ENCODE measurements around the gene RRP1. TPM values are rescaled to one million over a fixed set of nuclear protein-coding genes. Genes with fewer than 3 reads are reported as not detected.
A peak's percentile ranks its signal among the peaks of the same experiment; 100 is the strongest.

RRP1 gene
- 29.0 TPM for polyA plus RNA-seq (ENCODE audit: insufficient read length)
- long read RNA-seq, donor 1, transcript RRP1-207 (13 exons, 3,022 nt) = major isoform, 7 of 8 reads
- long read RNA-seq, donor 1, partial matches to known transcripts = 0 of 8 reads
- long read RNA-seq, donor 1, other reads (novel, unspliced or antisense) = 0 of 8 reads
- long read RNA-seq, donor 2, partial matches to known transcripts = 0 of 3 reads
- long read RNA-seq, donor 2, other reads (novel, unspliced or antisense) = 0 of 3 reads
- long read RNA-seq, donor 3, transcript RRP1-207 (13 exons, 3,022 nt) = major isoform, 7 of 9 reads
- long read RNA-seq, donor 3, partial matches to known transcripts = 0 of 9 reads
- long read RNA-seq, donor 3, other reads (novel, unspliced or antisense) = 0 of 9 reads
- long read RNA-seq, donor 4 = 0 reads
- long read RNA-seq, donor 5, transcript RRP1-207 (13 exons, 3,022 nt) = major isoform, 15 of 23 reads
- long read RNA-seq, donor 5, partial matches to known transcripts = 7 of 23 reads
- long read RNA-seq, donor 5, other reads (novel, unspliced or antisense) = 0 of 23 reads
- long read RNA-seq, donor 6, transcript RRP1-207 (13 exons, 3,022 nt) = major isoform, 6 of 6 reads
- long read RNA-seq, donor 6, partial matches to known transcripts = 0 of 6 reads
- long read RNA-seq, donor 6, other reads (novel, unspliced or antisense) = 0 of 6 reads
- long read RNA-seq, donor 7, transcript RRP1-207 (13 exons, 3,022 nt) = major isoform, 13 of 22 reads
- long read RNA-seq, donor 7, partial matches to known transcripts = 7 of 22 reads
- long read RNA-seq, donor 7, other reads (novel, unspliced or antisense) = 0 of 22 reads
- long read RNA-seq, donor 8, partial matches to known transcripts = 0 of 5 reads
- long read RNA-seq, donor 8, other reads (novel, unspliced or antisense) = 0 of 5 reads

GRCh38 chr21:43789276-43790009 lies at the start of gene RRP1:
RRP1 (plus strand) TSS chr21:43789577; CDS start chr21:43789630, 53 bp downstream.
- DNase-seq = peak; percentile 91

- no peak for DNase-seq
Observed at GRCh38 chr21:43739621-43740435, 49.5 kb upstream of the RRP1 start.

- no peak for DNase-seq
Observed at GRCh38 chr21:43740497-43741156, 48.8 kb upstream of the RRP1 start.

GRCh38 chr21:43741423-43742096 lies 47.8 kb upstream of the RRP1 start:
- DNase-seq = no peak

GRCh38 chr21:43743947-43744346 lies 45.4 kb upstream of the RRP1 start:
- no peak for DNase-seq

GRCh38 chr21:43744725-43745124 lies 44.7 kb upstream of the RRP1 start:
- no peak for DNase-seq

- DNase-seq = no peak
Observed at GRCh38 chr21:43745772-43746517, 43.4 kb upstream of the RRP1 start.

- DNase-seq = no peak
Observed at GRCh38 chr21:43748622-43749021, 40.8 kb upstream of the RRP1 start.

GRCh38 chr21:43749651-43750262 lies 39.6 kb upstream of the RRP1 start:
- DNase-seq = no peak

- DNase-seq = no peak
Observed at GRCh38 chr21:43750339-43751033, 38.9 kb upstream of the RRP1 start.

- DNase-seq = no peak
Observed at GRCh38 chr21:43751955-43752591, 37.3 kb upstream of the RRP1 start.

GRCh38 chr21:43752758-43753438 lies 36.5 kb upstream of the RRP1 start:
- no peak for DNase-seq

- no peak for DNase-seq
Observed at GRCh38 chr21:43753439-43753799, 36.0 kb upstream of the RRP1 start.

GRCh38 chr21:43754948-43755781 lies 34.2 kb upstream of the RRP1 start:
- DNase-seq = no peak

- no peak for DNase-seq
Observed at GRCh38 chr21:43755820-43756594, 33.4 kb upstream of the RRP1 start.

- DNase-seq = no peak
Observed at GRCh38 chr21:43757601-43758000, 31.8 kb upstream of the RRP1 start.
